ENCODE data around the gene CIRBP.
A peak's percentile ranks its signal among the peaks of the same experiment; 100 is the strongest.

CIRBP gene

GRCh38 chr19:1284979-1285736 is 16.0 kb downstream of the CIRBP start:
- no peak for TF ChIP-seq CTCF (IDR thresholded peaks at IDR 0.05; ENCODE audit: control insufficient read depth, extremely low read depth, insufficient read depth)
- DNase-seq (ENCODE audit: low read depth), result no peak

GRCh38 chr19:1285737-1286360 is 16.7 kb downstream of the CIRBP start, which contains the start of gene EFNA2:
EFNA2 (plus strand) TSS chr19:1285873; CDS start chr19:1286169, 296 bp downstream.
- H3K4me3 ChIP-seq (ENCODE audit: low read depth, low read length), result 0 out of 2 replicates have a peak within 1 kb of the TSS, but pooled peaks have one; percentile 2
- peak; percentile 19; the same call in 1 of the 2 replicates for TF ChIP-seq CTCF (IDR thresholded peaks at IDR 0.05; ENCODE audit: control insufficient read depth, extremely low read depth, insufficient read depth)
- no peak for DNase-seq (ENCODE audit: low read depth)

More at GRCh38 chr19:1284979-1285736, 16.0 kb downstream of the CIRBP start:
- H3K4me3 ChIP-seq (ENCODE audit: low read depth, low read length), result no peak overlapping the region

GRCh38 chr19:1286487-1287353 is 17.6 kb downstream of the CIRBP start:
- H3K4me3 ChIP-seq (ENCODE audit: low read depth, low read length), result 0 out of 2 replicates have a peak overlapping the region, but pooled peaks have one; percentile 2
- DNase-seq (ENCODE audit: low read depth), result no peak
- no peak for TF ChIP-seq CTCF (IDR thresholded peaks at IDR 0.05; ENCODE audit: control insufficient read depth, extremely low read depth, insufficient read depth)

GRCh38 chr19:1287354-1288225 is 18.5 kb downstream of the CIRBP start:
- H3K4me3 ChIP-seq (ENCODE audit: low read depth, low read length), result no peak overlapping the region
- no peak for DNase-seq (ENCODE audit: low read depth)
- no peak for TF ChIP-seq CTCF (IDR thresholded peaks at IDR 0.05; ENCODE audit: control insufficient read depth, extremely low read depth, insufficient read depth)

GRCh38 chr19:1288226-1288612 is 19.1 kb downstream of the CIRBP start:
- H3K4me3 ChIP-seq (ENCODE audit: low read depth, low read length), result no peak overlapping the region
- DNase-seq (ENCODE audit: low read depth), result no peak
- no peak for TF ChIP-seq CTCF (IDR thresholded peaks at IDR 0.05; ENCODE audit: control insufficient read depth, extremely low read depth, insufficient read depth)
